OCI-M1 (cell line): ENCODE data around the gene ARHGEF10L.

ENCODE experiments used
- DNase-seq: peaks from one replicate; lab custom pipeline; 2025; lab: John Stamatoyannopoulos, UW

ARHGEF10L gene

DNA sequence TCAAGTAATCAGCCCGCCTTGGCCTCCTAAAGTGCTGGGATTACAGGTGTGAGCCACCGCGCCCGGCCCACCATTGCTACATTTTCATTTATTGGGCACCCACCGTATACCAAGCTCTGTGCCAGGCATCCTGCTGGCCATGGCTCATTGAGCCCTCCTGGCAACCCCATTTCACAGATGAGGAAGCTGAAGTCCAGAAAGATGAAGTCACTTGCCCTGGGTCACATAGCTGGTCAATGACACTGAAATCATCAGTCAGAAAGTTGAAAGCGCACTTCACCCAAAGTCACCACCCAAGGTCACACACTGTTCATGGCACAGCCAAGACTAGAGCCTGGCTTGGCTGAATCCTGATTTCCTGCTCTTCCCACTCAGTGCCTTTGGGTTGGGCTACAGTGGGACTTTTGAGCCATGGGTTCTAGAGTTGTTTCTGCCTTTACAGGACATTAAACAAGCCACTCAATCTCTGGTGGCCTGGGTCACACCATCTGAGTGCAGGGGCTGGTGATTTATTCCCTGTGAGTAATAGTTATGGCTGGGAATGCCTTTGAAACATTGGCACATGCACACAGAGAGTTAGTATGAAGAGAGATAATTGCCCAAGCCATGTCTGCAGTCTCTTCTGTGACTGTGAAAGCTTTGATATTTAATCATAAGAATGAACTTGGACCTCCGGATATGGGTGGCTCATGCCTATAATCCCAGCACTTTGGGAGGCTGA, 16.0 kb upstream of the ARHGEF10L start:
- DNase-seq = no peak

DNA sequence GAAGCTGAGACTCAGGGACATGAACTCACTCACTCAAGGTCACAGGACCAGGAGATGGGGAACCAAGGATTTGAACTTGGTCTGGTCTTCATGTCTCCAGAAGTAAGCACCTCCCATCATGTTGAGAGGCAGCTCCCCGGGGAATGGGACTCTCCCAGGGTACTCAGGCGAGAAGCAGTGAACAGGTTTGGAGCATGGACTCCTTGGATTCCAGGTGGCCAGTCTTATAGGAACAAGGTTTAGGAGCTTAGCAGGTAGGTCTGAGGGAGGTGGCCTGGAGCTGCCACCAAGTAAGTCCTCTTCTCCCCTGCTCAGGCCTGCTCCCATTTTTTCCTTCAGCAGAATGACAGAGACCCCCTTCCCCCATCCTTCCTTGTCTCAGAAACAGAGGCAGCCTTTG, 14.9 kb upstream of the ARHGEF10L start:
- no peak for DNase-seq

DNA sequence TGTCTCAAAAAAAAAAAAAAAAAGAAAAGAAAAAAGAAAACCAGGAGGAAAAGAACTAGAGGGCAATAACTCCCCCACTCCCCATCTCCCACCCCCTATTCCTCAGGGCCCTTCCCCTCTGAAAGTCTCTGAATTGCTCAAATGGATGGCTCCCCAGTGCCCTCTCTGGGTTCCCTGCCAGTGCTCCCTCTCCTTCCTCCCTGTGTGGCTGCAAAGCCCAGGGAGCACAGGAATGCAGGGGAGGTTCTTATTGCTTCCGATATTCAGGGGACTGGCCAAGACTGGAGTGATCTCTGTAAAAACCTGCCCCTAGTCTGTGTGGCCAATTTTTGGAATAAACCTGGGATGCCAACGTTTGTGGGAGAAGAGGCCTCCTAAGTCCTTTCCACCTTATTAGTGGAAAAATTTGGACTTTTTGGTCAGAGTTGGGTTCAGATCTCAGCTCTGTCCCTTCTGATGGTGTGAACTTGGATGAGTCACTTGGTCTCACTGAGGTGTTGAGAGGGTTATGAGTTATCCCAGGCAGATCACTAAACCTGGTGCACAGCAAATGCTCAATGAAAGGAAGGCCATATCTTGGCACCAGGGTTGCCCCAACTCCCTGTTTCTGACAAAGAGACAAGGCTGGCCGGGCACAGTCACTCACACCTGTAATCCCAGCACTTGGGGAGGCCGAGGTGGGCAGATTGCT, 13.4 kb upstream of the ARHGEF10L start:
- no peak for DNase-seq

DNA sequence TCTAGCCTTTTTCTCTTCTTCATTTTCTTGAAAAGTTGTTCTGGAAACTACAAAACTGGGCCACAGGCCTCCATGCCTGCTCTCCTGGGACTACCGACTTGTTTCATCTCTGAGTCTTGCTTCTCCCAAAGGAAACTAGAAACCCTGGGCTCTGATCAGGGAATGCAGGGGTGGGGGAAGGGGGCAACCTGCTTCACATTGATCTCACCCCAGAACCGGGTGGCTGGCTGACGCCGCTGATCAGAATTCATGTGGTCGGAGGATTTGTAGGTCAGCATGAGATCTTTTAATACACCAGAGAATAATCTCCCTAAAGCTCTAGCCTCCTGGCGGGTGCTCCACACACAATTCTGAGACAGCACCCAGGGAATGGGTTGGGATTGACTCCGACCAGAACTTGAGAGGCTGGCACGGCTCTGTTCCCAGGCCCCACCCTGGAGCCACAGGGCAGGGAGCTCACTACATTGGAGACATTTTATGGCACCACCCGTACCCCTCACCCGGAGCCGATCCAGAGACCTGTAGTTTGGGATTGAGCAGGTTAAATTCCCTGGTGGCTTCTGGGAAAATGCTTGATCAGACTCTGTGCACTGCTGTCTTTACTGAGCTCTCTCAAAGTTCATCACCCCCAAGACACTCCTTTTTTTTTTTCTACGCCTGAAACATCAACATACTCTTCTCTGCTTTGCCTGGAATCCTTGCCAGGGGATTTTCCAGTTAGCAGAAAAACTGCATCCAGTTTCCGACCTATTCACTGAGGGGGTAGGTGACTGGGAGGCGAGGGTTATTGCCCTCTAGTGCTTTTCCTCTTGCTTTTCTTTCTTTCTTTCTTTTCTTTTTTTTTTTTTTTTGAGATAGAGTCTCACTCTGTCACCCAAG, 12.2 kb upstream of the ARHGEF10L start:
- no peak for DNase-seq

DNA sequence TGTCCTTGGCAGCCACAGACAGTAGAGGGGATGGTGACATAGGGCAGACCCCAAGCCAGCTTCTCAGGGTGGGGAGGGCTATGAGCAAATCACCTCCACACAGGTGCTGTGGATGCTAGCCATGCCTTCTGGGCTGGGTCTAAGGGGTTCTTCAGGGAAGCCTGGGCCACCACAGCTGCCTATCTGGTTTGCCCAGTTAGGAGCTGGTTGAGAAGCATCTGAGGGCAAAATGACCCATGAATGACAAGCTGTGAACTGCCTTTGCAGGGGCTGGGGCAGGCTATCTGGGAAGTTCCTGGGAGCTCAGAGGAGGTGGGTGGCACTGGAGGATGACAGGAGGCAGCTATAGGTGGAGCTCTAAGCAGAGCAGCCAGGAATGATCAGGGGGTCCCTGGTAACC, 10.1 kb upstream of the ARHGEF10L start:
- no peak for DNase-seq

DNA sequence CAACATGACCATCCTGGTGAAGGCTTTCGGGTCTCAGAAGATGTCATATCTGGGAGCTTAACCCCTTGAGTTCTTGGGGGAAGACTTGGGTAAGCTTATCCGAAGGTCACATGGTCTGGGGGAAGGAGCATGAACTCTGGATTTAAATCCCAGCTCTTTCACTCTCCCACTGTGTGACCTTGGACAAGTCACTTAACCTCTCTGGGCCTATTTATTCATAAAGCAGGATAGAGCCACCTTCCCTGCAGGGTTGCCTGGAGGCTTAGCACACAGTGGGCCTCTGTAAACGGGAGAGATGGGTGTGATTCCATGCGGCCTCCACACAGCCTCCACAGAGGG, 8.2 kb upstream of the ARHGEF10L start:
- no peak for DNase-seq

DNA sequence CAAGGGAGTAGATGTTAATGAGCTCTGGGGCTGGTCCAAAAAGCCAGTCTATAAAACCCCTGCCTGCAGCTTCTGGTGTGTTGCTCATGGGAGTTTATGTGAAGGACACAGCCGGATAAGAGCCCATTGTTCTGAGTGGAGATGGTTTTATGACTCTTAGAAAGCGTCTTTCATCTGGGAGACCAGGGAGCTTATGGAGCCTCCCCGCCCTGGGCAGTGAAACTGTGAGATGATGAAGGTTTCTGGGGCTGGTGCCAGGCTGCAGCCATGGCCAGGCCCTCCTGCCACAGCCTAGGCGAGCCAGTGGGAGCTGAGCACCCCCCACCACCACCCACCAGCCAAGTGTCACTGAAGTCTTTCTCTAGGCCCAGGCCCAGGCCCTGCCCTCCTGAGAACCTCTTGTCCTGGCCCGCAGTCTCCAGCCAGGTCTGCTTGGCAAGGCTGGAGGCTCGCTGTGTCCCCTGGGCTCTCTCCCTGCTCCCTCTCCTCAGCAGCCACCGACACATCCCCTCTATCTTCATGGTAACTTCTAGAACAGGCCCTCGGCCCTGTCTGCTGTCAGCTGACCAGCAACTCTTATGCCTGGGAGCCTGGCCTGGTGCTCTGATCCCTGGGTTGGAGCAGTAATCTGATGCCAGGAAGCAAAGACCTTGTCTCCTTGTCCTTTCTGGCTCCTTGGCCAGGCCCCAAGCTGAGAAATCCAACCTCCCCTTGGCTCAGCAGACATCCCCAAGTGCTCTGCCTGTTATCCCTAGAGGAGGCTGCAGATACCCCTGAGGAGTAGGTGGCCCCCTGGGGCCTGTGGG, 7.6 kb upstream of the ARHGEF10L start:
- no peak for DNase-seq

DNA sequence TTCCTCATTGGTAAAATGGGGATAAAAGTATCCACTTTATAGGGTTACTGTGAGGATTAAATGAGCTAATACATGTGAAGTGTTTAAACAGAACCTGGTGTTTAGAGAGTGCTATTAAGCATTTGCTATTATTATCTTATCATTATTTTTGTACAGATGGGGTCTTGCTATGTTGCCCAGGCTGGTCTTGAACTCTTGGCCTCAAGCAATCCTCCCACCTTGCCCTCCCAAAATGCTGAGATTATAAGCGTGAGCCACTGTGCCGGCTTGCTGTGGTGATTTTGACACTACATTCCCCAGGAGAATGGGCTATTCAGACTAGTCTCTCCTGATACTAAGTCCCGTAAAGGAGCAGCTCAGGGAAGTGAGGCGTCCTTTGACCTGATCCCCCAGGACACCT, 6.3 kb upstream of the ARHGEF10L start:
- DNase-seq = no peak

DNA sequence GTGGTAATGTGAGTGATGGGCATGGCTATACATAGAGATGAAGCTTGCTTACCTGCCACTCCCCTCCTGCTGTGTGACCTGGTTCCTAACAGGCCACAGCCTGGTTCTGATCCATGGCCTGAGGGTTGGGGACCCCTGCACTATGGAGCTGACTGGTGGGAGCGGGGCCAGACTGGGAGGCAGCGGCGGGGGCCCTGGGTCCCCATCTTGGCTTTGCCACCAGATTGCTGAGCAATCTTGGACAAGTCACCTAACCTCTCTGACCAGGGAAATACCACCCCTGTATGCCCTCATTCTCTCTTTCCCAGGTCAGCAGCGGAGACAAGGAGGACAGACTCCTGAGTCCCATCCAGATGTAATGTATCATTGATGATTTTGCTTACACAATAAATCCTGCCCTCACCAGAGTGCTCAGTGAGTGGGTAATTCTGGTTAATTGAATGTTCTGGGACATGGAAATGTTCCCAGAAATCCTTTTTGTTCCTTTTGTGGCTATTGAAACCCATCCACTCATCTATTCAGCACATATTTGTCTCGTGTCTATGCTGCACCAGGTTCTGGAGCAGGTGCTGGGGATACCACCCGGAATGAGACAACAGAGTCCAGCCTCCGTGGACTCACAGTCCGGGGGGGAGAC, 4.1 kb upstream of the ARHGEF10L start:
- no peak for DNase-seq

DNA sequence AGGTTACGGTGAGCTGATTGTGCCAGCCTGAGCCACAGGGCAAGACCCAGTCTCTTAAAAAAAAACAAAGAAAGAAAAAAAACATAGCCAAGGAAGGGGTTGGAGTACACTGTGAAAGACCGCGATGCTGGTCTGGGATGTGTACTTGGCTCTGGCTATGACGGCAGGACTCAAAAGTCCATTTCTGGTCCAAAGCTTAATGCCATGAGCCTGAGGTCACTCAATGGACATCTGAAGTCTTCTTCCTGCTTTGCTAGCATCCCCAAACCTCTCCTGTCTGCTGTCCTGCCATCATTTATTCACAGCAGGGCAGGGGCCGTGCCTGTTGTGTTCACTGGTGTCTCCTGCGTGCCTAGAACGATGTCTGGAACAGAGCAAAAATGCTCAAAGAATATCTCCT, 1.5 kb upstream of the ARHGEF10L start:
- DNase-seq = no peak

DNA sequence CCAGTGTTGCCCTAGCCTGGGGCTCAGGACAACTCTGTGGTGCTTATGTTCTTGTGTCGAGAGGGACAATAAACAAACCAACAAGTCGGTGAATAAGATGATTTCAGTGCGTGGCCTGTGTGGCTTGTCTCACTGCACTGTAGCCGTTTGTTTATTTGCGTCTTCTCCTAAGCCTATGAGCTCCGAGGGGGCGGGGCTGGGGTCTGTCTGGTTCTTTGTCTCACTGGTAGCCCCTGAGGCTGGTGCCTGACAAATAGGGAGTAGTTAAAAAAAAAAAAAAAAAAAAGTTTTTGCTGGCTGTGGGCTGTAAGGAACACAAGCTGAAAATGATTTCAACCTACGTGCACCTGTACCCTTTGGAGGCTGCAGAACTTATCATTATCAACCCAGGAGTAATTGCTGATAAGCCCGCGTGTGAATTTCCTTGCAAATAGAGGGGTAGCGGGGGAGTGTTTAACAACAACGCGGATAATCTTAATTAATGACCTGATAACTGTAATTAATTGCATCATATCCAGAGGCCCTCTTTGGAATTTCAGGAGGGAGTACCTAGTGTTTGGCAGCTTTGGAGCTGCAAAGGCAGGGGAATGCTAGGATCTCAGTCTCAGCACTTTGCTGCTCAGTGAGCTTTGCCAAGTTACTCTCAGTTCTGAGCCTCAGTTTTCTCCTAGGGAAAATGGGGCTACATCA, 925 bp upstream of the ARHGEF10L start:
- DNase-seq = no peak

DNA sequence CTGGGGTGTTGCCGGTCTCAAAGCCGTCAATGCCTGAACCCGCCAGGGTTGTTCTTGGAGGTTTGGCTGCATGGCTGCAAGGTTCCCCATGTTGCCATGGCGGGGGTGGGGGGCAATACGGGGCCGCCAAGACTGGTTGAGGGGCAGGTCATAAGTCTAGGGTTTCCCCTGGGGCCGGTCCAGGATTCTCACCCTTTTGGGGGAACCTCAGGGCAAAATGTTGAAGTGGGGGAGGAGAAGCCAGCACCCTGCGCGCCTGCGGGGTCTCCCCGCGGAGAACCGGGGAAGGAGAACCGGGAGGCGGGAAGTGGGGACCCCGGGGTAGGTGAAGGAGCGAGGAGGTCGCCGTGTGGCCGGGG, 401 bp upstream of the ARHGEF10L start:
- DNase-seq = no peak

DNA sequence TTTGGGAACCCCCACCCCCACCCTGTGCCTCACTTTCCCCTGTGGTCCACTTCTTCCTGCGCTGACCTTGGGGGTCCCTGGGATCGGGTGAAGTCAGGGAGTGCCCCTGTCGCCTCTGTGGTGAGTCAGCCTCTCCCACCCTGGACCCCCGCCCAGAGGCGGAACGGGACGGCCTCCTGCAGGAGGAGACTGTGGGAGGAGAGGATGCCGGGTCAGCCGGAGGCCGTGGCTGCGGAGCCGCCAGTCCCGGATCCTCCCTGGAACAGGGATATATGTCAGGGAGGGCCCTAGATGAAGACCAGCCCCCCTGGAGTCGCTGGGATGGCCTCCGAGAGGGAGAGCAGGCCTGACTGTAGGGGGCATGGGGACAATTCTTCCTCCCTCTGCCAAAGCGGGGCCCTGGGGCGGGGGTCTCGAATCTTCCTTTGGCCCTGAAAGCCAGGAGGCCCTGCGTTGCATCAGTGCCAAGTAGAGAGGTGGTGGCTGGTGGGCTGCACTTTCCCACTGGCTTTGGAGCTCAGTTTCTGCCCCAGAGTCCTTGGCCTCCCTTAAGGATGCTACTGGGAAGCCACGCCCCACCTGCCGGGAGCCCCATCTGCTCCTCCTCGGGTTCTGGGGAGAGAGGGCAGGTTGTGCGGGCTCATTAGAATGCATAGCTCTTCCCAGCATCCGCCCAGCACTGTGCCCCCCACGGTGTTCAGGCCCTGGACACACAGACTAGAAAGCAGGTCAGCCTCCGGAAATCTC, 930 bp downstream of the ARHGEF10L start:
- DNase-seq = no peak

DNA sequence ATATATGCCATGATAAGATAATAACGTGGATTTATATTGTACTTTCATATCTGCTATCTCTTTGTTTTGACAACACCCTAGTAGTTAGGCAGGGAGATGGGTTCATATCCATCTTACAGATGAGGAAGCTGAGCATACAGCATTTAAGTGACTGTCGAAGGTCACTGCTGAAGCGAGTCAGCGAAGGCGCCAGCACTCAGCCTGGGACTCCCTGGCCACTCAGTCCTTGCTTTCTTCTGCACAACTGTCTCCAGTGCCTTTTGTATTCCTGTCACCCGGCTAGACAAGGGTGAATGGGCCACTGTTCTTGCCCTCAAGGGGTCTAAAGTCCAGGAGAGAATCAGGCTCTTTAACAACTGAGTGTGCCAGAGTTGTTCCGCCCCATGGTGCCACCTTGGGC, 3.1 kb downstream of the ARHGEF10L start:
- DNase-seq = no peak

DNA sequence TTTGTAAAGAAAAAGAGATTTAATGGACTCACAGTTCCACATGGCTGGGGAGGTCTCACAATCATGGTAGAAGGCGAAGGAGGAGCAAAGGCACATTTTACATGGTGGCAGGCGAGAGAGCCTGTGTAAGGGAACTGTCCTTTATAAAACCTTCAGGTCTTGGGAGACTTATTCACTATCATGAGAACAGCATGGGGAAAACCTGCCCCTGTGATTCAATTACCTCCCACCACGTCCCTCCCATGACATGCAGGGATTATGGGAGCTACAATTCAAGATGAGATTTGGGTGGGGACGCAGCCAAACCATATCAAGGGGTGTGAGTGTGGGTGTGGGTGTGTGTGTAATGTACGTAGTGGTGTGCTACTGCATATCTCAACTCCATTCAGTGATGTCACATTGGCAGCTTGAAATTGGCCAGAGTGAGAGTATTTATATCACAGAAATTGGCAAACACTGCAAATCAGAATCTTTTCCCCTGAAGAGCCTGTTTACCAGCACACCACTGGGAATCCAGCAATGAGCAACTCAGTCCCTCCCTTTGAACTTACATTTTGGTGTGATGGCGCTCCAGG, 5.4 kb downstream of the ARHGEF10L start:
- DNase-seq = no peak

DNA sequence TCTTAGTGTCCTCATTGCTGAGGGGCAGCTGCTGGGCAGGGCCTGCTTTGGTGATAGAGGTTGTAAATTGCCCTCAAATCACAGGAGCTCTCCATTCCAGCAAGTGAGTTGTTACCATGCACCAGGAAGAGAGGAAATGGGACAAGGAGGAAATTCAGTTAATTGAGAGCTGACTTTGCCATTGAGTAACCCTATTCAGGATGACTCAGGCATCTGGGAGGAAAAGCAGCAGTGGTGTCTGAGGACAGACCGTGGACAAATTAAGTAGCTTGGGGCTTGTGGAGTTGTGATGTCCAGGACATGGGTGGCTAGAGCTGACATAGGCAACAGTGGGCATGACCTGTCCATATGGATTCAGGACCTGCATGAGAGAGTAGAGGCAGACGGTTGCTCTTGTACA, 5.9 kb downstream of the ARHGEF10L start:
- no peak for DNase-seq

DNA sequence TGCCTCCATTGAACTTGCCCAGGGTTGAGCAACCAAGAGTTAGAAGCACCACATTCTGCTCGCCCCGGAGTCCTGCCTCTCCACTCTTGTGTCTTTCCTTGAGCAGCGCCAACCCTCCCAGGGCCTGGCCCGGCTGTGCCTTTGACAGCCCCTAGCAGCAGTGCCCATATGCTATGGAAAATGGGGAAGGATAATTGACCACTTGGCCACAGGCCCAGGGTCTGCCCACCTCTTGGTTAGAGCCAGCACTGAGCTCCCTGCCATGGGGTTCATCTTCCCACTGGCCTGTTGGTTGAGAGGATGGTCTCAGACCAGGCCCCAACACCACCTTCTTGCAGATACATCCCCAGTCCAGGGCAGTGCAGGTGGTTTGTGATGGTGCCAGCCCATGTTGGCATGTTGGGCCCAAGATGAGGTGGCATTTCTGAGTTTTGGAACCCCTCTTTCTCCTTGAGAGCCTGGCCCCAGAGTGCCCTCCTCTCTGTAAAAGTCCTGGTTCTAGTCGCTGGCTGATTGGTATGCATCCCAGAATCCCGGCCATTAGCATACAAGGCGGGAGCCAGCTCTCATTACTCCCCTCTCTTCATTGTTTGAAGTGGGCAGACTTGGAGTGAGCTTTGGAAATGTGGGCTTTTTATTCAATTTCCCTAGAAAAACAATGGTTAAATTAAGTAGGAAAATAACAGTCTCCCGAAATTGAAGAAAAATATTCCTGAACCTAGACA, 7.6 kb downstream of the ARHGEF10L start:
- DNase-seq = no peak

DNA sequence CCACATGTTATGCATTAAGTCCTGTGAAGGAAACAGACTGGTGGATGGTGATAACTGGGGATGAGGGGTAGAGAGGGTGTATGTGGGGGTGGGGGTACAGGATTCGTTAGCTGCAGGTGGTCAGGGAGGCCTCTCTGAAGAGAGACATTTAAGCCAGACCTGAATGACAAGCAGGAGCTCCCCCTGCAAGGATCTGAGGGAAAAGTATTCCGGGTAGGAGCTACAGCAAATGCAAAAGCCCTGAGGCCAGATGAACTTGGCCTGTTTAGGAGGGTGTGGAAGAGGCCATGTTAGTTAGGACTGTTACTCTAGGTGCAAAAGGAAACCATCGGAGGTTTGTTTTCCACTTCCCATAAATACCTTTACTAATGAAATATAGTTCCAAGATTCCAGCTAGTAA, 9.9 kb downstream of the ARHGEF10L start:
- no peak for DNase-seq
